Germinal center (tissue), 1 donor: ENCODE measurements around the gene ANTKMT.
"Not testable (repeated sequence)": the region's sequence is repeated elsewhere in the genome, so short reads cannot be mapped to it uniquely, and the experiment has no call there.

ENCODE experiments used
- DNase-seq: peaks from one replicate; pipeline ENCODE4 v3.0.0; 2012; ENCODE audit warnings: mixed read lengths, low spot score

Gene ANTKMT

GRCh38 chr16:681746-682427 is 39.1 kb upstream of the ANTKMT start:
- DNase-seq: no peak

- DNase-seq: no peak
Observed at GRCh38 chr16:682493-683395, 38.2 kb upstream of the ANTKMT start.

GRCh38 chr16:683396-684070 is 37.4 kb upstream of the ANTKMT start:
- no peak for DNase-seq

GRCh38 chr16:684071-684794 is 36.7 kb upstream of the ANTKMT start, which contains the start of gene JMJD8:
Gene JMJD8 (minus strand): TSS chr16:684334. CDS start chr16:684319, 15 bp downstream.
- DNase-seq: peak; percentile 92

- no peak for DNase-seq
Observed at GRCh38 chr16:684961-685696, 35.8 kb upstream of the ANTKMT start.

GRCh38 chr16:685967-686366 is 35.0 kb upstream of the ANTKMT start:
- no peak for DNase-seq

- no peak for DNase-seq
Observed at GRCh38 chr16:686459-687260, 34.3 kb upstream of the ANTKMT start.

- DNase-seq: no peak
Observed at GRCh38 chr16:687499-687898, 33.4 kb upstream of the ANTKMT start.

- no peak for DNase-seq
Observed at GRCh38 chr16:689175-689897, 31.6 kb upstream of the ANTKMT start.

- DNase-seq: not testable (repeated sequence)
Observed at GRCh38 chr16:691242-691641, 29.7 kb upstream of the ANTKMT start.

GRCh38 chr16:692356-693108 is 28.4 kb upstream of the ANTKMT start:
- DNase-seq: no peak

- DNase-seq: no peak
Observed at GRCh38 chr16:693364-693763, 27.6 kb upstream of the ANTKMT start.

- no peak for DNase-seq
Observed at GRCh38 chr16:693766-694165, 27.2 kb upstream of the ANTKMT start.

- DNase-seq: no peak
Observed at GRCh38 chr16:694187-694862, 26.6 kb upstream of the ANTKMT start.

GRCh38 chr16:694863-695354 is 26.0 kb upstream of the ANTKMT start:
- no peak for DNase-seq

GRCh38 chr16:695355-696089 is 25.4 kb upstream of the ANTKMT start:
- peak; percentile 68 for DNase-seq

GRCh38 chr16:698911-699671 is 21.9 kb upstream of the ANTKMT start:
- DNase-seq: no peak
